Left renal cortex interstitium (tissue), 4 donors: ENCODE measurements around the gene ARPC3. TPM values are rescaled to one million over a fixed set of nuclear protein-coding genes. Genes with fewer than 3 reads are reported as not detected.
A peak's percentile ranks its signal among the peaks of the same experiment; 100 is the strongest.
"Not testable (repeated sequence)": the region's sequence is repeated elsewhere in the genome, so short reads cannot be mapped to it uniquely, and the experiment has no call there.

Experiments
- DNase-seq, 4 donors: peaks; one replicate each; pipeline ENCODE4 v3.0.0-alpha.2; 2013; ENCODE audit warnings: low read depth in 4 of 4, low spot score in 2 of 4, missing footprints in 1 of 4
- polyA plus RNA-seq, 4 donors: library from polyadenylated mRNA; unstranded; fragments of 120-200 nt; gene quantifications; one replicate each; pipeline ENCODE4 v1.2.1, GENCODE V29; 2013; ENCODE audit not compliant: insufficient read length in 4 of 4

Gene ARPC3
- polyA plus RNA-seq, 4 donors: 225 to 280 (median 252) TPM

GRCh38 chr12:110421159-110421661 lies 28.9 kb downstream of the ARPC3 start:
- no peak for DNase-seq

DNA sequence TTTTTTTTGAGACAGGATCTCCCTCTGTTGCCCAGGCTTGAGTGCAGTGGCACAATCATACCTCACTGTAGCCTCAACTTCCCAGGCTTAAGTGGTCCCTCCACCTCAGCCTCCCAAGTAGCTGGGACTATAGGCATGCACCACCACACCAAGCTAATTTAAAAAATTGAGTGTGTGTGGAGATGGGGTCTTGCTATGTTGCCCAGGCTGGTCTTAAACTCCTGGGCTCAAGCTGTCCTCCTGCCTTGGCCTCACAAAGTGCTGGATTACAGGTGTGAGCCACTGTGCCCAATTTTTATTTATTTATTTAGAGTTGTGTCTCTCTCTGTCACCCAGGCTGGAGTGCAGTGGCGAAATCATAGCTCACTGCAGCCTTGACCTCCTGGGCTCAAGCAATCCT lies 29.5 kb downstream of the ARPC3 start:
- not testable (repeated sequence) for DNase-seq

- DNase-seq: not testable (repeated sequence)
Observed at GRCh38 chr12:110417113-110417512, 33.0 kb downstream of the ARPC3 start.

GRCh38 chr12:110410086-110410485 lies 40.1 kb downstream of the ARPC3 start:
- DNase-seq: not testable (repeated sequence)

DNA sequence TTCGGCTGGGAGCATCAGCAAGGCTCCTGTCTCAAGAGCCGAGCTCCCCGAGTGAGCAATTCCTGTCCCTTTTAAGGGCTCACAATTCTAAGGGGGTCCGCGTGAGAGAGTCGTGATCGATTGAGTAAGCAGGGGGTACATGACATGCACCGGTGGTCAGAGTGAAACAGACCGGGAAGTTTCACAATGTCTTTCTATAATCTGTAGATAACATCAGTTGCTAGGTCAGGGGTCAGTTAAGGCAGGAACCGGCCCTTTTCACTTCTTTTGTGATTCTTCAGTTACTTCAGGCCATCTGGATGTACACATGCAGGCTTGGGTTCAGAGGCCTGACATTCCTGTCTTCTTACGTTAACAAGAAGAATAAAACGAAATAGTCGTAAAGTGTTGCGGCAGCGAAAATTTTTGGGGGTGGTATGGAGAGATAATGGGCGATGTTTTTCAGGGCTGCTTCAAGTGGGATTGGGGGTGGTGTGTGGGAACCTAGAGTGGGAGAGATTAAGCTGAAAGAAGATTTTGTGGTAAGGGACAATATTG lies 44.9 kb downstream of the ARPC3 start:
- not testable (repeated sequence) for DNase-seq

- DNase-seq: peak in 3 of 4 donors; percentile 52 to 67 (median 60)
Observed at GRCh38 chr12:110403976-110404682, 46.0 kb downstream of the ARPC3 start.

GRCh38 chr12:110403146-110403975 lies 46.8 kb downstream of the ARPC3 start, which contains the start of gene ANAPC7:
Gene ANAPC7, minus strand, starts transcription at chr12:110403708. Its CDS starts 81 bp downstream, at chr12:110403627.
- DNase-seq: peak; percentile 79 to 86 (median 84)

Other genes starting within 250 kb of the ARPC3 start
- 100 to 1,000 TPM; 133 to 166 (median 156) TPM for gene ATP2A2, start 169.1 kb downstream of the ARPC3 start, polyA plus RNA-seq
- gene ANAPC7, start 46.6 kb downstream of the ARPC3 start, polyA plus RNA-seq: 100 to 1,000 TPM in 1 of 4 donors, 10 to 100 TPM in 3; 61.4 to 106 (median 70.6) TPM
- gene GPN3, start 17.9 kb upstream of the ARPC3 start, polyA plus RNA-seq: 10 to 100 TPM; 26.6 to 38.5 (median 31.9) TPM
- gene FAM216A, start 18.5 kb upstream of the ARPC3 start, polyA plus RNA-seq: 10 to 100 TPM; 14.8 to 21.5 (median 18.3) TPM
- gene VPS29, start 51.8 kb upstream of the ARPC3 start, polyA plus RNA-seq: 100 to 1,000 TPM; 130 to 164 (median 138) TPM
- gene RAD9B, start 52.0 kb upstream of the ARPC3 start, polyA plus RNA-seq: 1 to 10 TPM; 1.1 to 1.6 (median 1.2) TPM
- 10 to 100 TPM; 19.1 to 22.1 (median 20.8) TPM for gene PPTC7, start 133.0 kb upstream of the ARPC3 start, polyA plus RNA-seq
- 100 to 1,000 TPM in 2 of 4 donors, 10 to 100 TPM in 2; 69.8 to 112 (median 94.2) TPM for gene TCTN1, start 163.8 kb upstream of the ARPC3 start, polyA plus RNA-seq
- 10 to 100 TPM in 3 of 4 donors, 1 to 10 TPM in 1; 9.9 to 11.3 (median 10.8) TPM for gene HVCN1, start 238.8 kb upstream of the ARPC3 start, polyA plus RNA-seq